HTERT RPE-1 (cell line): Measurements from ENCODE around the gene HM13.
"Not testable (repeated sequence)": the region's sequence is repeated elsewhere in the genome, so short reads cannot be mapped to it uniquely, and the experiment has no call there.

Experiments
- in situ Hi-C: fragments of 300-500 bp; cut with MboI; formaldehyde crosslinking; loops from 4 replicates; pipeline ENCODE4 v1.14.3; 2020; ENCODE audit warnings: low sequenced_read_pairs

The HM13 gene, protein sequence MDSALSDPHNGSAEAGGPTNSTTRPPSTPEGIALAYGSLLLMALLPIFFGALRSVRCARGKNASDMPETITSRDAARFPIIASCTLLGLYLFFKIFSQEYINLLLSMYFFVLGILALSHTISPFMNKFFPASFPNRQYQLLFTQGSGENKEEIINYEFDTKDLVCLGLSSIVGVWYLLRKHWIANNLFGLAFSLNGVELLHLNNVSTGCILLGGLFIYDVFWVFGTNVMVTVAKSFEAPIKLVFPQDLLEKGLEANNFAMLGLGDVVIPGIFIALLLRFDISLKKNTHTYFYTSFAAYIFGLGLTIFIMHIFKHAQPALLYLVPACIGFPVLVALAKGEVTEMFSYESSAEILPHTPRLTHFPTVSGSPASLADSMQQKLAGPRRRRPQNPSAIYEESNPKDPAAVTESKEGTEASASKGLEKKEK

DNA sequence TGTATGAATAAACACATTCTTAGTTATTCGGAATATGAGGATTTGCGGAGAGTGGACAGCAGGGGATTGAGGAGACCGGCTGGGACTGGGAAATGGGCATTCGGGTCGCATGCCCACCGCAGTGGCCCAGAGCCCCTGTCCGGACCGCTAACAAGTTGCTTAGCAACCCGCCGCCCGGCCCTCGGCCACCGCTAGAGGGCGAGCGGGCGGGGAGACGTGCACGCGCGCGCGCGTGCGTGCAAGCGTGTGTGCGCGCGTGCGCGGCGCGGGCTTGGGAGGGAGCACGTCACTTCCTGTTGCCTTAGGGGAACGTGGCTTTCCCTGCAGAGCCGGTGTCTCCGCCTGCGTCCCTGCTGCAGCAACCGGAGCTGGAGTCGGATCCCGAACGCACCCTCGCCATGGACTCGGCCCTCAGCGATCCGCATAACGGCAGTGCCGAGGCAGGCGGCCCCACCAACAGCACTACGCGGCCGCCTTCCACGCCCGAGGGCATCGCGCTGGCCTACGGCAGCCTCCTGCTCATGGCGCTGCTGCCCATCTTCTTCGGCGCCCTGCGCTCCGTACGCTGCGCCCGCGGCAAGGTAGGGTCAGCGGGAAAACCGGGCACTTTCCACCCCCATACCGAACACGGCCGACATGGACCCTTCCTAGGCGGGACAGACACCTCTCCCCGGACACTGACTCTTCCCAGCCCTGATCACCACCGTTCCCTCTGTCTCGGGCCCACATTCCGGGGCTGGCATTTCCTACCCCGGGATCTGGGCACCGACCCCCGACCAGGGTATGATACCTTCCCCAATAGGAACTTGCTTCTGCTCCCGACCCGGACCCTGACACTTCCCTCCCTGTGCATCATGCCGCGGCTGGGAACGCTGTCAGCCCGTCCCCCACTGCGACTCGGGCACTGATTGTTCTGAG lies at the start of gene HM13:
Gene HM13, plus strand, starts transcription at position 289 of the 918 bp plus-strand sequence. Its CDS starts 110 bp downstream, at position 399.
- in situ Hi-C loops, result no loop called here

DNA sequence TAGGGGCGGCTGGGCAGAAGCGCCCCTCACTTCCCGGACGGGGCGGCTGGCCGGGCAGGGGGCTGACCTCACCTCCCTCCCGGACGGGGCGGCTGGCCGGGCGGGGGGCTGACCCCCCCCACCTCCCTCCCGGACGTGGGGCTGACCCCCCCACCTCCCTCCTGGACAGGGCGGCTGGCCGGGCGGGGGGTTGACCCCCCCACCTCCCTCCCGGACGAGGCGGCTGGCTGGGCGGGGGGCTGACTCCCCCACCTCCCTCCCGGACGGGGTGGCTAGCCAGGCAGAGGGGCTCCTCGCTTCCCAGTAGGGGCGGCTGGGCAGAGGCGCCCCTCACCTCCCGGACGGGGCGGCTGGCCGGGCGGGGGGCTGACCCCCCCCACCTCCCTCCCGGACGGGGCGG lies 43.3 kb upstream of the HM13 start:
- in situ Hi-C loops, result not testable (repeated sequence)

DNA sequence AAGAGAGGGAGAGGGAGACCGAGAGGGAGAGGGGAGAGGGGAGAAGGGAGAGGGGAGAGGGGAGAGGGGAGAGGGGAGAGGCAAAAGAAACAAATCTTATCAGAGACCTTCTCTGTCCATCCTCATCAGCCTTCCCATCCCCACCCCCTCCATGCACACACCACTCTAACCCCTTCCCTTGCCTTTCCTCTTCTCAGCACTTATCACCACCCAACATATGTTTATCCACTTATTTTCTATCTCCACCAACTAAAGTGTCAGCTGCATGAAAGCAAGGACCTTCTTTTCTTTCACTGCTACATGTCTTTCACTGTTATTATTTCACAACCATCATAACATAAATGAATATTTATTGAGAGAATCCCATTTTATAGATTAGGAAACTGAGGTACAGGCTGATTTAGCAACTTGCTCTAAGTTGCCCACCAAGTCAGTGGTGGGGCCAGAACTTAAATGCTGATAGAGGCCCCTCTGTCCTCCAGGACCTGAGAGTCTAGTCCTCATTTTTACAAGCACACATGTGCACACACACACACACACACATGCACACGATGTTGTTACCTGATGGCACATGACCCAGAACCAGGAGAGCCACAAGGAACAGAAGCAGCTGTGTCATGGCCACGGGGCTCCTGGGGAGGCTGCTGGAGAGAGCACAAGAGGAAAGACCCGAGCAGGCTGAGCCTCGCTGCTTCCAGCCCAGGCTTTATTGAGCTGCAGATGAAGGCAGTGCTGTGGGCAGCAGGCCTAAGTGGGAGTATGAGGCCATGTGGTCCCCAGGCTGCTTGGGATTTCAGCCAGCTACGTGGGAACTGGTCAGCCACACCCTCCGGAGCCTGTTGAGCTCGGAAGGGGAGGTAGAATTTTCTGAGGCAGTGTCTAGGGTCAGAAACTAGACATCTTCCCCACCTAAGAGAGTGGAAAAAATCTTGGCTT lies 41.6 kb upstream of the HM13 start:
- in situ Hi-C loops, result no loop called here

DNA sequence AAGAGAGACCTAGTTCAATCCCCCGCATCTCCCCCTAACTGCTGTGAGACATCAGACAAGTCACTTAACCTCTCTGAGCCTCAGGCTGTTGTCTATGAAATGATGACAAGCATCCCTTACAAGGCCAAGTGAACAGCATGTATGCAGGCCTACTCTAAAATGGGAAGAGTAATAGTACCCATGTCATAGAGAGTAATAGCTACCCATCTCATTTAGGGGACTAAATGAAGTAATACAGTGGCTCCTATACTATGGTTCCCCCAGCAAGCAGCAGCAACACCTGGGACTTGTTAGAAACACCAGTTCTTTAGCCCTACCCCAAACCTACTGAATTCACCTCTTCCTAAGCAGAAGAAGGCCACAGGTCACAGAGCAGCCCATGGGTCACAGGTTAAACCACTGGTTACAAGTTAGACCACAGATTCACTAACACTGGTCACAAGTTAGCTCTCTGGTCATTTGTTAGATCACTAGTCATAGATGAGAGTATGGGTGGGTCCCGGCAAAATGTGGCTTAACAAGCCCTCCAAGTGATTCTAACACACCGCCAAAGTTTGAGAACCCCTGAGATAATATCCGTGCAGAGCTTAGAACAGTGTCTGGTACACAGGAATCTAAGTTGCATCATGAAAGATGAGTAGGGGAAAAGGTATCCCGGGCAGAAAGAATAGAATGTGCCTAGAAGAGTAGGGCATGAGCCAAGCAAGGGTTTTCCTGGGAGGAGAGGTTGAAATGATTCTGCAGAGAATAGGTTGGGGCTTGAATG lies 40.7 kb upstream of the HM13 start:
- in situ Hi-C loops, result no loop called here

DNA sequence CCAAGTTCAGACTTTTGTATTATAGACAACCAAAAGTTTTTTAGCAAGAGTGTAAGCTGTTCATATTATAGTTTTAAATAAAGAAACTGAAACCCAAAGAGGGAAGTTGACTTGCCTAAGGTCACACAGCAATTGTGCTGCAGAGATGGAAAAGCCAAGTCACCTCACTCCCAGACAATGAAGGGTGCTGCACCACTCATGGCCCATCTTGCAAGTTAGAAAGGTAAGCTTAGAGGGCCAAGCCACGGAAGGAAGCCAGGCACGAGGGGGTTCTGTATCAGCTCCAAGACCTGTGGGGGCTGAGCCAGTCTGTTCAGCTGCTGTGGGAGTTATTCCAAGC lies 40.2 kb upstream of the HM13 start:
- in situ Hi-C loops, result no loop called here

DNA sequence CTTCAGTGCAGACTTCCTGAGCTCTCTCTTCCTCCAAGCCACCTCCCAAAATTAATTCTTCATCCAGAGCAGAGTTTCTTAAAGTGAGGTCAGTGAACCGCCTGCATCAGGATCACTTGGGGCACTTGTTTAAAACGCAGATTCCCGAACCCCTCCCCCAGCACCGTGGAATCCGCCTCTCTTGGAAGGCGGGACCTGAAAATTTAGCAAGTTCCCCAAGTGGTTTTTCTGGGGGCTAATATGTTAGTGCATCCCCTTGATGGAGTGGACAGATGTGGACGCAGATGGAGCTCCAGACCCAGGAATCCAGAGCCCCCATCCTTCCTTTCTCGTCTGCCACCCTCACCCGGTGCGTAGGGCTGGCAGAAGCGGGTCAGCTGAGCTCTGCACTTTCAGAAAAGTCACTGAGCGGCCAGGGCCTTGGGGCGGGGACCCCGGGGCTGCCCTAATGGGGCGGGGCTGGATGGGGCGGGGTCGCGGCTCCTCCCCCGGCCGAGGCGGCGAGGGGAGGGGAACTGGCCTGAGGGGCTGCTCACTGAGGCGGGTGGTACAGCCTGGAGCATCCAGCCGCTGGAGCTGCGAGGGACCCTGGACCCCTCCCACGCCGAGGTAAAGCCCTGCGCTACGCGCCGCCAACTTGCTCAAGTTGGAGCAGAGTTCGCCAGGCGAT lies 39.3 kb upstream of the HM13 start, which contains the start of the genes DEFB124 and REM1:
Gene DEFB124, minus strand, starts transcription at position 370 of the 670 bp plus-strand sequence. CDS start 2,114 bp downstream, outside the sequence.
Gene REM1, plus strand, starts transcription at position 531 of the 670 bp plus-strand sequence. CDS start 1,158 bp downstream, outside the sequence.
- in situ Hi-C loops, result no loop called here

DNA sequence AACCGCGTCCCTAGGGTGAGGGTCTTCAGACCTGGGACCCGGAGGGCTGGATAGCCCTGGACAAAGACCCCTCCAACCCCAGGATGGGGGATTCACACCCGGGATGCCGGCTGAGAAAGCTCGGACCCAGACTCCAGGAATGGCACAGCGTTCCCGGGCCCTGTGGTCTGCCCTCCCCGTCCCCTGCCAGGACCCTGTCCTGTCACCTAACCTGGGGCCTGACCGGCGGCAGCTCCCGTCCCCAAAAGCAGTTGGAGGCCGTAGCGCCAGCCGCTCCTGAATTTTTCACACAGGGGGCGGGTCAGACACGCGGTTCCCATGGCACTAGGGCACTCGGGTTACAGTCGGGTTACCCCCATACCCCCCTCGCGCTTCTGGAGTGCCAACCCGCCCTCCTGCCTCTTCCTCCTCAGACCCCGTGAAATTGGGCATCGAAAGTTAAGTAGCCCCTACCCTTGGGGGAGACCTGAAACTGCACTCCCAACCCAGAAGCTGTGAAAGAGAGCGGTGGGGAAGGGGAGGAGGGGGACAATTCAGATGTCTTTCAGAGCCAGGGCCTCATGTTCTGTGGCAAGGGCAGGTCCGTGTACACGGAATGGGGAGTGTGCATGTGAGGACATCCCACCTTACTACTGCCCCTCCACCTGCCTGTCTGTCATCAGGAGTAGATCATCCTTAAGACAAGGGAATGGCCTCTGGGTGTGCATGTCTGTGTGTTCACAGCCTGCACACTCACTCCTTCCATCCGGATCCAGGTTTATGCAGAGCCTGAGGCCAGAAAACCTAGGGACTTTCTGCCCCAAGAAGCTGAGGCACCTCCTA lies 38.6 kb upstream of the HM13 start:
- in situ Hi-C loops, result no loop called here

DNA sequence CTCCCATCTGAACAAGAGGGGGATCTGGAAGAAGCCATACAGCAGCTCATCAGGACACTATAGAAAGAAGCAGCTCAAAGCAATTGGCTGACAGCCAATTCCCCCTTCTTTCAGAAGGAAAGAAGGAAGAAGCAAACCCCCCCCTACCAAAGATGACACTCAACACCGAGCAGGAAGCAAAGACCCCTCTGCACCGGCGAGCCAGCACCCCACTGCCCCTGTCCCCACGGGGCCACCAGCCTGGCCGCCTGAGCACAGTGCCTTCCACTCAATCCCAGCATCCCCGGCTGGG lies 38.0 kb upstream of the HM13 start:
- in situ Hi-C loops, result no loop called here

DNA sequence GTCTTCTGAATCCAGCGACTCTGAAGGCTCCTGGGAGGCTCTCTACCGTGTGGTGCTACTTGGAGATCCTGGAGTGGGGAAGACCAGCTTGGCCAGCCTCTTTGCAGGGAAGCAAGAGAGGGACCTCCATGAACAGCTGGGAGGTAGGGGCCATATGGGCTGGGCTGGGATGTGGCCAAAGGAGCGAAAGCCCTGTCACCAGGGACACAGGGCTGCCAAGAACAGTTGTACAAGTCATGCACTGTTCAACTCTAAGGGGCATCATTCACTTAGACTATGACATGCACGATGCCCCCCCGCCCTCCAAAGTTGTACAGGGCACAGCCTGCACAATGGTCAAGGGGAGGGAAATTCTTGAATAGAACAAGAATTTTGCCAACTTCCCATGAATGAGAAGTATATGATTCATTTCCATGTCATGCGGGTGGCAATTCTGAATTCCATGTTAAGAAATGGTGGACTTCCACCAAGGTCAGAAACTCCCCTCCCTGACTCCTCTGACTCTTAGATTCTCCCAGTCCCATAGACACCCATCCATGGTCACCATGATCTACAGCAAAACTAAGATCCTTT lies 37.5 kb upstream of the HM13 start:
- in situ Hi-C loops, result no loop called here

DNA sequence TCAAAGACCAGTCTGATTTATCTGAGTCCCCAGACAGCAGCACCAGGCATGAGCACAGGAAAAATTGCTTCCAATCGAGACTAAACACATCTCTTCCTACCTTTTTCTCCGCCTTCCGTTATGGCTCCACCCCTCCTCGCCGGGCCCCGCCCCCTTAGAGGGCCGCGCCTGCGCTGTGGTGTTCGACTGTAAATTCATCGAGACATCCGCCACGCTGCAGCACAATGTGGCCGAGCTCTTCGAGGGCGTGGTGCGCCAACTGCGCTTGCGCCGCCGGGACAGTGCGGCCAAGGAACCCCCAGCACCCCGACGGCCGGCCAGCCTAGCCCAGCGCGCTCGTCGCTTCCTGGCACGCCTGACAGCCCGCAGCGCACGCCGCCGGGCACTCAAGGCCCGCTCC lies 30.2 kb upstream of the HM13 start:
- in situ Hi-C loops, result no loop called here

DNA sequence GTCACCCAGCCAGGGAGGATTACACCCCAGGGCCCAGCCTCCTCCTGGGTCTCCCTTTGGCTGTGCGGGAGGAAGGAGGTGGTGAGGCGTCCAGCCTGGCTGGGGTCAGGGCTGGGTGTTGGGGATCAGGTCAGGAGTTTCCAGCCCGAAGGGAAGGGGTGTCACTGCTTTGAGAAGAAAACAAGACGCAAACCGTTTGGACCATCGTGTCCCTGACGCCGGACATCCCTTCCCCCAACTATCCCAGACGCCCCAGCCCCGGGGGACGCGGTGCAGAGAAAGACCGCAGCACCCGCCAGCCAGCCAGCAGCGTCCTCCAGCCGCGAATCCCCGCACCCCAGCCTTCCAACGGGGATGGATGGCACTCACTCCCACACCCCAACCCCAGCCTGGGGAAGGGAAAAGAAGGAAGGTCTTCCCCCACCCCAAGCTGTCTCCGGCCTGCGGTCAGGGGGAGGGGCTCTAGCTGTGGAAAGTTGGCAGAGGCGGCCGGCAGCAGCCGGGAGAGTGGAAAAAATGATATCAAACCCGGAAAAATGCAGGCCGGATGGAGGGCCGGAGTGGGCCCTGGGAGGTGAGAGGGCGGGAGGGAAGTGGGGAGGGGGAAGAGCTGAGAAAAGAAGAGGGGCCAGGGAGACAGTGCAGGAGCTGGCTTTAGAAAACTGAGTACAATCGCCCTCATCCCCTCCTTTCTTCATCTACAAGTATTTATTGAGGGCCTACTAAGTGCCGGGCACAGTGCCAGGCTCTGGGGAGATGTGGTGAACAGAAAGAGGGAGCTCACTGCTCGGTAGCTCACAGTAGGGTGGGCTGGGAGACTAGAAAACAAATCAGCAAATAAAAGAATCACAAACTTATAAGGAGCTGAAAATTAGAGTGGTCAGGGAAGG lies 28.5 kb upstream of the HM13 start:
- in situ Hi-C loops, result no loop called here

DNA sequence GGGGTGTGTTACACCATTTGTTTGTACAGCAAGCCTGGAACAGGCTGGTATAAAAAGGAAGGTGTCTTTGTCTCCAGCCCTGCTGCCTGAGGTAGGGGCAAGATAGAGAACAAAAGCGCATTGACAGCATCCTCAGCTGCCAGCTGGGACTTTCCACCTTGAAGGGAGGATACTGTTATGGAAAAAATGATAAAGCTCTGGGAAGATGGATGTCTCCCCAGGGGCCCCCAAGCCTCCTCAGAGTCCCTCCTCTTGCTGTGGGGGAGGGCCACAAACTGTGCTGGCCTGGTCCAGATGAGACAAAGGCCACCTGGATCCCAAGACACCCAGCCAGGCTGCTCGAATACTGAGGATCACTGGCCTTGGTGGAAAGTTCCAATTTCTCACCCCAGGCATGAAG lies 26.1 kb upstream of the HM13 start:
- in situ Hi-C loops, result no loop called here

DNA sequence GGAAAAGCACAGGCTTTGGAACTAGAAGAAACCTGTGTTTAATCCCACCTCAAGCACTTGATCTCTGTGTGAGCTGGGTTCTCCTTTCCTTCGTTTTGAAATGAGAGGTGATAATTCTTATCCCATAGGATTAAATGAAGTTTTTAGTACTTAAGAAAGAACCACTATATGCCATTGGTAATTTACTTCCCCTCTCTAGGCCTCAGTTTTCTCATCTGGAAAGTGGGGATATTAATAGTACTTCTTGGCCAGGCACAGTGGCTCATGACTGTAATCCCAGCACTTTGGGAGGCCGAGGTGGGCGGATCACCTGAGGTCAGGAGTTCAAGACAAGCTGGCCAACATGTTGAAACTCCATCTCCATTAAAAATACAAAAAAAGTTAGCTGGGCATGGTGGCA lies 25.1 kb upstream of the HM13 start:
- in situ Hi-C loops, result no loop called here

DNA sequence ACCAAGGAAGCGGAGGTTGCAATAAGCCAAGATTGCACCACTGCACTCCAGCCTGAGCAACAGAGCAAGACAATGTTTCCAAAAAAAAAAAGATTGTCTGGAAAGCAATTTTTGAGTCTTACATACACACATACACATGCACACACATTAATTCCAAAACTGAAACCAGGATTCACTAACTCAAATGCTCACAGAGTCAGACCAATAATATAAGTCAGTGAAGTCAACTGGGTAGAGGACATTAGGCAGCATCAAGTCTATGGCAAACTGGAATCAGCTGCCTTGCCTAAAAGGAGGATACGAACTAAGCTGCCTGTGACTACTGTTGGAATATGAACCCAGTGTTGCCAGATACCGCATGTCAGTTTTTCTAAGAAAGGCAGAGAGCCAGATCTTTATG lies 23.5 kb upstream of the HM13 start:
- in situ Hi-C loops, result no loop called here

DNA sequence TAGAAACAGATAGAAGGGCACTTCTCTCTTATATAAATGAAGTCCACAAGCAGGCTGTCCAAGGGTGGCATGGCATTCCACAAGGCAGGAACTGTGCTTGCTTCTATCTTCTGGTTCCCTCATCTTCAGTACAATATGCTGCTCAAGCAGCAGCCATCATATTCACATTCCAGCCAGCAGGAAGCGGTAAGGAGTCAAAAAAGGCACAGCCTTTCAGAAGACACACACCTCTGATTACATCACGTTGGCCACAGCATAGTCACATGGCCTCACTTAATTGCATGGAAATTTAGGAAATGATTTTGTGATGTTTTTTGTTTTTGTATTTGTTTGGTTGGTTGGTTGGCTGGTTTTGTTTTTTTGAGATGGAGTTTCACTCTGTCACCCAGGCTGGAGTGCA lies 20.1 kb upstream of the HM13 start:
- in situ Hi-C loops, result no loop called here

DNA sequence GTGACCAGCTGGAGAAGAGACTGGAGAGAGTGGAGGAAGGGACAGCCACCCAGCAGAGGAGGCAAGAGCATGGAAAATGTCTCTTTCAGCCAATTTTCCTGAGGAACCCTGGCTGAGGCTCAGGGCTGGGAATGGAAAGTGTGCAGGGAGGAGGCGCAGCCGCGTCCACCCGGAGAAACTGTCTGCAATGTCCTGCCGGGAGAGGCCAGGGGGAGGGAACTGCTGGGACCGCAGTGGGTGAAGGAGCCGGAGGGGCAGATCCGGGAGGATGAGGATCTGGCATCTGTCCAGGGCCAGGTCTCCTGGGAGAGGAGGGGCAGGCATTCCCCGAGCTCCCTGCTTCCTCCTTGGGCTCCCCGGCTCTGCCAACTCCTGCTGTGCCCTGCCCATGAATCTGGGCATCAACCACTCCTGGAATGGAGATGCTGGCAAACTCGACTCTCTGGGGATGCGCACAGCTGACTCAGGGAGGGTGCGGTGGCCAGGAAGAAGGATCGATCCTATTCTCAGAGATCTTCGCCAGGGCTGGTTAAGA lies 17.4 kb upstream of the HM13 start:
- in situ Hi-C loops, result no loop called here
